Thyroid gland (tissue), 4 donors: ENCODE measurements around the gene TRAF4. TPM values are rescaled to one million over a fixed set of nuclear protein-coding genes. Genes with fewer than 3 reads are reported as not detected.

Source experiments
- DNase-seq, 2 donors: peaks; one replicate each; pipeline ENCODE4 v3.0.0-alpha.2; 2019
- H3K27ac ChIP-seq, 3 donors: fragments of 200-600 bp; sonication (generic); 1 replicate in 2 of 3; 2 replicates in 1 of 3; pipeline ENCODE4 v1.5.1; 2016 to 2019; ENCODE audit warnings: mild to moderate bottlenecking in 1 of 3, moderate library complexity in 1 of 3
- H3K27me3 ChIP-seq: fragments of 200-600 bp; sonication (generic); one replicate; pipeline ENCODE4 v1.5.1; 2019
- H3K36me3 ChIP-seq, 2 donors: fragments of 200-600 bp; sonication (generic); one replicate each; pipeline ENCODE4 v1.5.1; 2016 to 2019
- H3K4me1 ChIP-seq, 2 donors: fragments of 200-600 bp; sonication (generic); one replicate each; pipeline ENCODE4 v1.5.1; 2017 to 2019
- H3K4me3 ChIP-seq, 3 donors: fragments of 200-600 bp; sonication (generic); replicated peaks in 1 of 3; 1 replicate in 2 of 3; 2 replicates in 1 of 3; pipeline ENCODE4 v1.5.1; 2016; ENCODE audit warnings: mild to moderate bottlenecking in 1 of 3
- H3K9me3 ChIP-seq: fragments of 200-600 bp; sonication (generic); one replicate; pipeline ENCODE4 v1.5.1; 2017
- CTCF ChIP-seq, 6 experiments: fragments of 200-600 bp in 3 of 6; fragments of 450-650 bp in 3 of 6; sonication (generic) in 3 of 6; IDR thresholded peaks; one replicate each; pipeline ENCODE4 v1.5.1; 2016 to 2019; ENCODE audit warnings: antibody characterized with exemption in 6 of 6, mild to moderate bottlenecking in 2 of 6, inconsistent platforms in 1 of 6, moderate library complexity in 1 of 6
- POLR2A ChIP-seq, 2 donors: fragments of 450-650 bp; IDR thresholded peaks; one replicate each; pipeline ENCODE4 v1.6.1; 2017; ENCODE audit warnings: antibody characterized with exemption in 2 of 2, mild to moderate bottlenecking in 2 of 2, moderate library complexity in 1 of 2
- WGBS, 2 donors: methylation state at CpG; one replicate each; pipeline ENCODE4 v1.1.5; 2017; 5-methylcytosine and 5-hydroxymethylcytosine counted together
- intact Hi-C: fragments of 100-400 bp; cut with DNase I; formaldehyde crosslinking; loops from one replicate; pipeline ENCODE4 v1.15.1; 2023
- total RNA-seq, 4 donors: library from RNA; depleted of rRNA; stranded (reverse); fragments of >200 nt; gene quantifications; one replicate each; pipeline ENCODE4 v1.2.3, GENCODE V29; 2016

The TRAF4 gene
- total RNA-seq, 4 donors from 2014 or later = 33.3 to 64.3 (median 44.3) TPM

- Histone ChIP-seq H3K36me3 (peaks cover 61 to 62% of the 10 kb centered on the region in 2 donors), H3K4me1 (no peaks in the 10 kb centered on the region), H3K9me3 (no peaks in the 10 kb centered on the region), H3K27ac (no peak overlapping the region), H3K27me3 (no peaks in the 10 kb centered on the region), H3K4me3 (no peak overlapping the region)
- TF ChIP-seq CTCF (IDR thresholded peaks at IDR 0.05) = no peak
- no peak for TF ChIP-seq POLR2A (IDR thresholded peaks at IDR 0.05)
- intact Hi-C loops = no loop called here
- WGBS, 2 donors = 81 to 84% methylated on average over 10 of the region's 10 CpGs
- DNase-seq = no peak
Measured at GRCh38 chr17:28702026-28702751, 41.6 kb upstream of the TRAF4 start.

GRCh38 chr17:28702752-28703150, 41.1 kb upstream of the TRAF4 start:
- H3K36me3 ChIP-seq = peaks cover 56% of the 10 kb centered on the region in 2 donors
- DNase-seq = no peak
- 84 to 94% methylated on average over 3 of the region's 3 CpGs for WGBS, 2 donors
- H3K4me1 ChIP-seq = no peaks in the 10 kb centered on the region
- no peaks in the 10 kb centered on the region for H3K9me3 ChIP-seq
- H3K27ac ChIP-seq = no peak overlapping the region
- H3K27me3 ChIP-seq = no peaks in the 10 kb centered on the region
- intact Hi-C loops = no loop called here
- H3K4me3 ChIP-seq = no peak overlapping the region
- TF ChIP-seq POLR2A (IDR thresholded peaks at IDR 0.05) (no peak), CTCF (IDR thresholded peaks at IDR 0.05) (no peak)

- peaks cover 47% of the 10 kb centered on the region in 2 donors for H3K36me3 ChIP-seq
- no peak for TF ChIP-seq CTCF (IDR thresholded peaks at IDR 0.05)
- no peak for TF ChIP-seq POLR2A (IDR thresholded peaks at IDR 0.05)
- no peaks in the 10 kb centered on the region for H3K27me3 ChIP-seq
- intact Hi-C loops = no loop called here
- WGBS, 2 donors = 85 to 88% methylated on average over 16 of the region's 16 CpGs
- DNase-seq = no peak
- no peaks in the 10 kb centered on the region for H3K9me3 ChIP-seq
- H3K27ac ChIP-seq = no peak overlapping the region
- H3K4me1 ChIP-seq = no peaks in the 10 kb centered on the region
- H3K4me3 ChIP-seq = no peak overlapping the region
Measured at GRCh38 chr17:28703552-28704218, 40.1 kb upstream of the TRAF4 start.

- WGBS, 2 donors = 90 to 93% methylated on average over 13 to 14 of the region's 14 CpGs
- intact Hi-C loops = no loop called here
- no peaks in the 10 kb centered on the region for H3K27me3 ChIP-seq
Measured at GRCh38 chr17:28704219-28704858, 39.5 kb upstream of the TRAF4 start.

More at GRCh38 chr17:28704219-28704858, 39.5 kb upstream of the TRAF4 start:
- no peak overlapping the region for H3K4me3 ChIP-seq
- DNase-seq = no peak
- H3K36me3 ChIP-seq = peaks cover 40% of the 10 kb centered on the region in 2 donors
- H3K9me3 ChIP-seq = no peaks in the 10 kb centered on the region
- no peak for TF ChIP-seq POLR2A (IDR thresholded peaks at IDR 0.05)
- no peak for TF ChIP-seq CTCF (IDR thresholded peaks at IDR 0.05)
- no peaks in the 10 kb centered on the region for H3K4me1 ChIP-seq
- no peak overlapping the region for H3K27ac ChIP-seq
